CD4-positive, alpha-beta memory T cell (primary cell): ENCODE measurements around the gene SLC38A9. TPM values are rescaled to one million over a fixed set of nuclear protein-coding genes. Genes with fewer than 3 reads are reported as not detected.

Experiments
- CTCF ChIA-PET: fragments of 350-600 bp; sonication (Branson Sonifier 250); formaldehyde crosslinking; loops from one replicate; lab custom pipeline; 2021; ENCODE audit warnings: inconsistent platforms; ENCODE audit not compliant: partially characterized antibody; lab: Charles Lee
- POLR2A ChIA-PET: fragments of 350-600 bp; sonication (Branson Sonifier 250); formaldehyde crosslinking; loops from one replicate; lab custom pipeline; 2021; ENCODE audit not compliant: partially characterized antibody; lab: Charles Lee
- DNase-seq, 5 donors: peaks; one replicate each; pipeline versions ENCODE4 v3.0.0 to v3.0.0-alpha.2; 2020 to 2022; ENCODE audit warnings: mixed read lengths in 1 of 5
- H3K27ac ChIP-seq: one replicate; pipeline ENCODE4 v1.7.0; 2013; ENCODE audit warnings: low read depth, low read length
- H3K27me3 ChIP-seq: 2 replicates; pipeline ENCODE4 v1.7.0; 2013; ENCODE audit warnings: mild to moderate bottlenecking, low read length, moderate library complexity; ENCODE audit not compliant: insufficient read depth
- H3K36me3 ChIP-seq: 2 replicates; pipeline ENCODE4 v1.7.0; 2013; ENCODE audit warnings: mild to moderate bottlenecking, low read length, moderate library complexity; ENCODE audit not compliant: insufficient read depth
- H3K4me1 ChIP-seq: 2 replicates; pipeline ENCODE4 v1.7.0; 2013; ENCODE audit warnings: mild to moderate bottlenecking, low read length, moderate library complexity; ENCODE audit not compliant: insufficient read depth
- H3K4me3 ChIP-seq, 2 donors: one replicate each; pipeline ENCODE4 v1.7.0; 2013; ENCODE audit warnings: low read length in 2 of 2, mild to moderate bottlenecking in 1 of 2
- H3K9me3 ChIP-seq, 2 donors: one replicate each; pipeline ENCODE4 v1.7.0; 2013; ENCODE audit warnings: low read length in 2 of 2, control low read depth in 1 of 2; ENCODE audit not compliant: control insufficient read depth in 1 of 2
- H3K27ac Mint-ChIP-seq, 7 donors: one replicate each; pipeline ENCODE4 v1.8.0; 2020 to 2021; ENCODE audit warnings: mixed read lengths in 7 of 7, mild to moderate bottlenecking in 6 of 7, inconsistent platforms in 3 of 7, moderate library complexity in 3 of 7
- H3K27me3 Mint-ChIP-seq, 2 donors: one replicate each; pipeline ENCODE4 v1.8.0; 2020 to 2021; ENCODE audit warnings: mixed read lengths in 2 of 2
- H3K36me3 Mint-ChIP-seq, 2 donors: one replicate each; pipeline ENCODE4 v1.8.0; 2020 to 2021; ENCODE audit warnings: mixed read lengths in 2 of 2, inconsistent platforms in 1 of 2, mild to moderate bottlenecking in 1 of 2
- H3K4me1 Mint-ChIP-seq, 4 donors: one replicate each; pipeline ENCODE4 v1.8.0; 2020 to 2021; ENCODE audit warnings: mixed read lengths in 4 of 4, mild to moderate bottlenecking in 1 of 4
- H3K4me3 Mint-ChIP-seq, 8 donors: one replicate each; pipeline ENCODE4 v1.8.0; 2020 to 2021; ENCODE audit warnings: mixed read lengths in 8 of 8, mild to moderate bottlenecking in 7 of 8, moderate library complexity in 6 of 8, inconsistent platforms in 3 of 8
- H3K9me3 Mint-ChIP-seq, 8 donors: one replicate each; pipeline ENCODE4 v1.8.0; 2020 to 2021; ENCODE audit warnings: mixed read lengths in 8 of 8, mild to moderate bottlenecking in 5 of 8, inconsistent platforms in 3 of 8, moderate library complexity in 1 of 8
- intact Hi-C: fragments of 100-400 bp; cut with micrococcal nuclease; formaldehyde crosslinking; loops from one replicate; pipeline ENCODE4 v1.15.1; 2023
- polyA plus RNA-seq, 2 donors: library from polyadenylated mRNA; unstranded; fragments of 300-500 nt; fragmentation: Illumina TruSeq; gene quantifications; one replicate each; pipeline ENCODE4 v1.2.3, GENCODE V29; 2021
- total RNA-seq, 2 experiments: library from RNA; stranded (reverse); gene quantifications; one replicate each; pipeline ENCODE4 v1.2.3, GENCODE V29; 2021

SLC38A9 gene
- total and polyA plus RNA-seq, 4 experiments from 2014 or later = 7.0 to 28.2 (median 22.0) TPM

GRCh38 chr5:55625913-55626312, 86.2 kb downstream of the SLC38A9 start:
- Mint-ChIP-seq H3K36me3 (peaks cover 19 to 25% of the 10 kb centered on the region in 2 donors), H3K27ac (no peak overlapping the region), H3K27me3 (no peaks in the 10 kb centered on the region), H3K9me3 (no peaks in the 10 kb centered on the region), H3K4me1 (no peaks in the 10 kb centered on the region), H3K4me3 (no peak overlapping the region)
- ChIA-PET POLR2A (no interaction called here), CTCF (no interaction called here)
- H3K27ac ChIP-seq = no peak overlapping the region
- no peaks in the 10 kb centered on the region for H3K36me3 ChIP-seq
- no peaks in the 10 kb centered on the region for H3K4me1 ChIP-seq
- H3K4me3 ChIP-seq = no peak overlapping the region
- H3K27me3 ChIP-seq = no peaks in the 10 kb centered on the region
- no peak for DNase-seq
- intact Hi-C loops = no loop called here
- no peaks in the 10 kb centered on the region for H3K9me3 ChIP-seq

DNA sequence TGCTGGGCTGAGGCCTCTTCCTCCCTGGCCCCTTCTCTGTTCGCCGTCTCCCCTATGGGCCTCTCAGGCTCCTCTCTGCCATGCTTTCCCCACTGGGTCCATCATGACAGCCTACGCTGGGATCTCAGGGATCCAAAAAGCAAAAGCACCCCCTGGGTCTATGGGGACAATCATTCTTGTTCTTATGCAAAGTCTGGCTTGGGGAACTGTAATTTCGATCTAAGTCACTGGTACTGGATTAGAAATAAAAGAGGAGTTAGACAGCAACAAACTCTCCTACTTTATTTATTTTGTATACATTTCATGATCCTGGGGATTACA, 86.6 kb downstream of the SLC38A9 start:
- H3K27me3 ChIP-seq = no peaks in the 10 kb centered on the region
- H3K27ac ChIP-seq = no peak overlapping the region
- H3K36me3 ChIP-seq = no peaks in the 10 kb centered on the region
- ChIA-PET CTCF (no interaction called here), POLR2A (no interaction called here)
- H3K4me1 ChIP-seq = no peaks in the 10 kb centered on the region
- Mint-ChIP-seq H3K9me3 (no peaks in the 10 kb centered on the region), H3K4me3 (no peak overlapping the region), H3K27me3 (no peaks in the 10 kb centered on the region), H3K36me3 (peaks cover 19 to 25% of the 10 kb centered on the region in 2 donors), H3K27ac (peak overlapping the region in 2 of 7 donors; percentile 29 to 60), H3K4me1 (no peaks in the 10 kb centered on the region)
- DNase-seq = no peak
- no peak overlapping the region for H3K4me3 ChIP-seq
- intact Hi-C loops = no loop called here
- H3K9me3 ChIP-seq = no peaks in the 10 kb centered on the region

DNA sequence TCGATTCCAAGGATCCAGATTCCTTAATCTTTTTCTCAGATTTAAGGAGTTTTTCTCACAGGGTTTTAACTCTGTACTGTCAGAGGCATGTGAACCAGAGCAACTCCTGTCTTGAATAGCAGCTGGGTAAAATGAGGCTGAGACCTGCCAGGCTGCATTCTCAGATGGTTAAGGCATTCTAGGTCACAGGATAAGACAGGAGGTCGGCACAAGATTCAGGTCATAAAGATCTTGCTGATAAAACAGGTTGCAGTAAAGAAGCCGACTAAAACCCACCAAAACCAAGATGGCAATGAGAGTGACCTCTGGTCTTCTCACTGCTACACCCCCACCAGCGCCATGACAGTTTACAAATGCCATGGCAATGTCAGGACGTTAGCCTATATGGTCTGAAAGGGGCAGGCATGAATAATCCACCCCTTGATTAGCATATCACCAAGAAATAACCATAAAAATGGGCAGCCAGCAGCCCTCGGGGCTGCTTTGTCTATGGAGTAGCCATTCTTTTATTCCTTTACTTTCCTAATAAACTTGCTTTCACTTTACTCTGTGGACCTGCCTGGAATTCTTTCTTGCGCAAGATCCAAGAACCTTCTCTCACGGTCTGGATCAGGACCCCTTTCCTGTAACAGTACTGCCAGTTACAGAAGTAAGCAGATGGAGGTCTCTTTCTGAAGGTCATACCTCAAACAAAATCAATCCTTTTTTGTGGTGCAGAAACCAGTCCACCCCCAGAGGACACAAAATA, 87.1 kb downstream of the SLC38A9 start:
- no peak overlapping the region for H3K4me3 ChIP-seq
- Mint-ChIP-seq H3K36me3 (peaks cover 19 to 23% of the 10 kb centered on the region in 2 donors), H3K9me3 (no peaks in the 10 kb centered on the region), H3K4me1 (no peaks in the 10 kb centered on the region), H3K4me3 (no peak overlapping the region), H3K27me3 (no peaks in the 10 kb centered on the region), H3K27ac (peak overlapping the region in 1 of 7 donors; percentile 29)
- intact Hi-C loops = no loop called here
- POLR2A ChIA-PET = no interaction called here
- no peaks in the 10 kb centered on the region for H3K27me3 ChIP-seq
- H3K36me3 ChIP-seq = no peaks in the 10 kb centered on the region
- CTCF ChIA-PET = interaction anchor here (1.1 kb wide), 1 partner anchor 12 kb away, joined by 3 read pairs; no protein-coding TSS in a partner anchor
- no peaks in the 10 kb centered on the region for H3K9me3 ChIP-seq
- no peak for DNase-seq
- H3K27ac ChIP-seq = no peak overlapping the region
- H3K4me1 ChIP-seq = no peaks in the 10 kb centered on the region

DNA sequence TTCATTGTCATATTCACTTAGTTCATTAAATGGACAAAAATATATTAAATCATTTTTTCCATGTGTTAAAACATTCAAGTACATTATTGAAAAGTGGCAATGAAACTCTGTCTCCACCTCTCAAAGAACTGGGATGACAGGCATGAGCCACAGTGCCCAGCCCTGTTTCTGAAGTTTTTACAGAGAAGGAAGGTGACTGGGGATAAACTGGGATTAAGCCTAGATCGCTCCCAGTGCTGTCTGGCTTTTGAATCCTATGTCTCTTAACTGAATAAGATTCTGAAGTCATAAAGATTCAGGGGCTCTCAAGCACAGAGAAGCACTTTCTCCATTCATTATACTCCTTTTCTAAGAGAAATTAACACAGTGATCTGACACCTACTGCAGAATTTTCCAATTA, 88.3 kb downstream of the SLC38A9 start:
- H3K4me3 Mint-ChIP-seq = no peak overlapping the region
- POLR2A ChIA-PET = no interaction called here

GRCh38 chr5:55622460-55622859, 89.7 kb downstream of the SLC38A9 start:
- no peak overlapping the region for H3K4me3 Mint-ChIP-seq
- peak overlapping the region in 1 of 7 donors; percentile 48 for H3K27ac Mint-ChIP-seq
- H3K9me3 Mint-ChIP-seq = no peaks in the 10 kb centered on the region
- H3K9me3 ChIP-seq = no peaks in the 10 kb centered on the region
- no peaks in the 10 kb centered on the region for H3K4me1 Mint-ChIP-seq
- intact Hi-C loops = no loop called here
- no peak overlapping the region for H3K27ac ChIP-seq
- no peaks in the 10 kb centered on the region for H3K27me3 ChIP-seq
- DNase-seq = no peak
- ChIA-PET POLR2A (no interaction called here), CTCF (no interaction called here)
- no peak overlapping the region for H3K4me3 ChIP-seq
- H3K27me3 Mint-ChIP-seq = no peaks in the 10 kb centered on the region
- H3K36me3 Mint-ChIP-seq = peaks cover 16% of the 10 kb centered on the region in 2 donors
- no peaks in the 10 kb centered on the region for H3K36me3 ChIP-seq
- no peaks in the 10 kb centered on the region for H3K4me1 ChIP-seq

More for the DNA sequence above, 88.3 kb downstream of the SLC38A9 start:
- Histone ChIP-seq H3K27ac (no peak overlapping the region), H3K36me3 (no peaks in the 10 kb centered on the region), H3K27me3 (no peaks in the 10 kb centered on the region), H3K9me3 (no peaks in the 10 kb centered on the region), H3K4me1 (no peaks in the 10 kb centered on the region), H3K4me3 (no peak overlapping the region)
- no peak for DNase-seq
- Mint-ChIP-seq H3K27me3 (no peaks in the 10 kb centered on the region), H3K4me1 (no peaks in the 10 kb centered on the region), H3K9me3 (no peaks in the 10 kb centered on the region), H3K36me3 (peaks cover 16 to 20% of the 10 kb centered on the region in 2 donors), H3K27ac (no peak overlapping the region)
- intact Hi-C loops = no loop called here
- CTCF ChIA-PET = interaction anchor here (1.1 kb wide), 1 partner anchor 13 kb away, joined by 3 read pairs; no protein-coding TSS in a partner anchor

DNA sequence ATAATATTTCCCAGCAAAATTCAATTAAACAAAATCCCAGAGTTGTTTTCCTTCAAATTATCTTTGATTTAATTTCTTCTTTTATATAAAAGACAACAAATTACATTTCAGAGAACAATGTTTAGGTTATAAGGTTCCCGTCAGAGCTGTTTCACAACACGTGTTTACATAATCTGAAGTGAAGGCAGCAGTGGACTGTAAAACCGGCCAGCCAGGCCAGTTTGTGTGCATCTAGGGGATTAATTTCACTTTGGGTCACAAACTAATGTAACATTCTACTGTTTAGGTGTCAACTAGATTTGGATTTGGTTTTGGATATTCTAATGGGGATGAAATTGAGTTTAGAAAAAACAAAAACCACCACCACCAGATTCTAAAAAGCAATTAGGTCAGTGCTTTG, 90.9 kb downstream of the SLC38A9 start:
- H3K27me3 Mint-ChIP-seq = no peaks in the 10 kb centered on the region
- intact Hi-C loops = no loop called here
- no peak overlapping the region for H3K4me3 ChIP-seq
- peaks cover 10 to 11% of the 10 kb centered on the region in 2 donors for H3K36me3 Mint-ChIP-seq
- H3K9me3 ChIP-seq = no peaks in the 10 kb centered on the region
- no peak overlapping the region for H3K27ac ChIP-seq
- H3K27me3 ChIP-seq = no peaks in the 10 kb centered on the region
- no peaks in the 10 kb centered on the region for H3K36me3 ChIP-seq
- no peaks in the 10 kb centered on the region for H3K9me3 Mint-ChIP-seq
- peak overlapping the region in 1 of 7 donors; percentile 36 for H3K27ac Mint-ChIP-seq
- no peak overlapping the region for H3K4me3 Mint-ChIP-seq
- H3K4me1 ChIP-seq = no peaks in the 10 kb centered on the region
- ChIA-PET CTCF (no interaction called here), POLR2A (no interaction called here)
- no peaks in the 10 kb centered on the region for H3K4me1 Mint-ChIP-seq
- no peak for DNase-seq

DNA sequence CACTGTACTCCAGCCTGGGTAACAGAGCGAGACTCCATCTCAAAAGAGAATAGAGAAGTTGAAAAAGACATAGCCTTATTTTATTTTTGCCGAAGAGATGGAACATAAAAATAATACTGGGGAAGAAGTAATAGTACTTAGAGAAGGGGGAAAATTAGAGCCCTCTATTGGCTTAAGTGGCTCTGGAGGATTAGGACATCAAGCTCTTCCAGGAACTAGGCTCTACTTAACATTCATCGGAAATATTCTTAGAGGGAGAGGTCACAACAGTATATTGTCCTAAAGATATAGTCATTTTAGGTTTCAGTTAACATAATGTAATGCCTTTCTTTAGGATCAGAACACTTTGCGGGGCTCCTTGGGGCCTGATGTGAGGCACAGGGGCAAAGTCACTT, 91.4 kb downstream of the SLC38A9 start:
- CTCF ChIA-PET = no interaction called here
- Mint-ChIP-seq H3K27ac (no peak overlapping the region), H3K4me1 (no peaks in the 10 kb centered on the region), H3K9me3 (no peaks in the 10 kb centered on the region), H3K36me3 (peaks cover 6% of the 10 kb centered on the region in 2 donors), H3K27me3 (no peaks in the 10 kb centered on the region), H3K4me3 (no peak overlapping the region)
- POLR2A ChIA-PET = no interaction called here
- Histone ChIP-seq H3K4me3 (no peak overlapping the region), H3K36me3 (no peaks in the 10 kb centered on the region), H3K9me3 (no peaks in the 10 kb centered on the region), H3K4me1 (no peaks in the 10 kb centered on the region), H3K27me3 (no peaks in the 10 kb centered on the region), H3K27ac (no peak overlapping the region)
- no peak for DNase-seq
- intact Hi-C loops = no loop called here
